GM10266 (cell line): ENCODE measurements around the gene GDPGP1.
"Not testable (repeated sequence)": the region's sequence is repeated elsewhere in the genome, so short reads cannot be mapped to it uniquely, and the experiment has no call there.

Experiments used
- DNase-seq: peaks from one replicate; pipeline ENCODE4 v3.0.0; 2012; ENCODE audit errors: extremely low spot score
- CTCF ChIP-seq: IDR thresholded peaks from 2 replicates; pipeline ENCODE4 v1.5.1; 2012; ENCODE audit warnings: mild to moderate bottlenecking, low read depth; ENCODE audit not compliant: control insufficient read depth, insufficient read depth; ENCODE audit errors: missing control alignments

GDPGP1 gene

GRCh38 chr15:90286678-90287077 is 52.7 kb downstream of the GDPGP1 start:
- TF ChIP-seq CTCF, result peak; percentile 65
- peak; percentile 45 for DNase-seq

GRCh38 chr15:90287101-90287500 is 53.1 kb downstream of the GDPGP1 start:
- no peak for DNase-seq
- TF ChIP-seq CTCF, result no peak

- no peak for DNase-seq
Measured at GRCh38 chr15:90287946-90288345, 53.9 kb downstream of the GDPGP1 start.

GRCh38 chr15:90291679-90292356 is 57.8 kb downstream of the GDPGP1 start:
- TF ChIP-seq CTCF, result no peak
- no peak for DNase-seq

More at GRCh38 chr15:90287946-90288345, 53.9 kb downstream of the GDPGP1 start:
- TF ChIP-seq CTCF, result no peak

- not testable (repeated sequence) for DNase-seq
- peak; percentile 93 for TF ChIP-seq CTCF
Measured at GRCh38 chr15:90293040-90293810, 59.2 kb downstream of the GDPGP1 start.

GRCh38 chr15:90294159-90294558 is 60.1 kb downstream of the GDPGP1 start:
- DNase-seq, result no peak
- TF ChIP-seq CTCF, result no peak
